ENCODE results near the gene COL18A1.
"Not testable (repeated sequence)": the region's sequence is repeated elsewhere in the genome, so short reads cannot be mapped to it uniquely, and the experiment has no call there.

Gene COL18A1

GRCh38 chr21:45502600-45502999, 97.6 kb downstream of the COL18A1 start:
- DNase-seq: no peak

- not testable (repeated sequence) for DNase-seq
Measured at GRCh38 chr21:45503226-45503625, 98.3 kb downstream of the COL18A1 start.

GRCh38 chr21:45504021-45504515, 99.1 kb downstream of the COL18A1 start:
- DNase-seq: no peak

- DNase-seq: no peak
Measured at GRCh38 chr21:45504516-45505415, 99.8 kb downstream of the COL18A1 start.

- no peak for DNase-seq
Measured at GRCh38 chr21:45505416-45506021, 100.6 kb downstream of the COL18A1 start.

GRCh38 chr21:45506241-45506817, 101.4 kb downstream of the COL18A1 start:
- DNase-seq: no peak

GRCh38 chr21:45506836-45507522, 102.0 kb downstream of the COL18A1 start:
- DNase-seq: no peak

GRCh38 chr21:45507523-45507875, 102.5 kb downstream of the COL18A1 start:
- no peak for DNase-seq

- DNase-seq: no peak
Measured at GRCh38 chr21:45507888-45508508, 103.0 kb downstream of the COL18A1 start.

GRCh38 chr21:45508607-45509565, 103.9 kb downstream of the COL18A1 start:
- DNase-seq: no peak

- no peak for DNase-seq
Measured at GRCh38 chr21:45509566-45510465, 104.9 kb downstream of the COL18A1 start.

GRCh38 chr21:45510466-45510955, 105.5 kb downstream of the COL18A1 start:
- no peak for DNase-seq

- DNase-seq: no peak
Measured at GRCh38 chr21:45511007-45511406, 106.0 kb downstream of the COL18A1 start.

- no peak for DNase-seq
Measured at GRCh38 chr21:45511661-45512431, 106.9 kb downstream of the COL18A1 start.

GRCh38 chr21:45512626-45513002, 107.6 kb downstream of the COL18A1 start:
- DNase-seq: no peak

GRCh38 chr21:45513003-45513717, 108.2 kb downstream of the COL18A1 start:
- DNase-seq: no peak

GRCh38 chr21:45513741-45514310, 108.9 kb downstream of the COL18A1 start:
- no peak for DNase-seq
